ENCODE data around the gene CCDC149.

The CCDC149 gene

DNA sequence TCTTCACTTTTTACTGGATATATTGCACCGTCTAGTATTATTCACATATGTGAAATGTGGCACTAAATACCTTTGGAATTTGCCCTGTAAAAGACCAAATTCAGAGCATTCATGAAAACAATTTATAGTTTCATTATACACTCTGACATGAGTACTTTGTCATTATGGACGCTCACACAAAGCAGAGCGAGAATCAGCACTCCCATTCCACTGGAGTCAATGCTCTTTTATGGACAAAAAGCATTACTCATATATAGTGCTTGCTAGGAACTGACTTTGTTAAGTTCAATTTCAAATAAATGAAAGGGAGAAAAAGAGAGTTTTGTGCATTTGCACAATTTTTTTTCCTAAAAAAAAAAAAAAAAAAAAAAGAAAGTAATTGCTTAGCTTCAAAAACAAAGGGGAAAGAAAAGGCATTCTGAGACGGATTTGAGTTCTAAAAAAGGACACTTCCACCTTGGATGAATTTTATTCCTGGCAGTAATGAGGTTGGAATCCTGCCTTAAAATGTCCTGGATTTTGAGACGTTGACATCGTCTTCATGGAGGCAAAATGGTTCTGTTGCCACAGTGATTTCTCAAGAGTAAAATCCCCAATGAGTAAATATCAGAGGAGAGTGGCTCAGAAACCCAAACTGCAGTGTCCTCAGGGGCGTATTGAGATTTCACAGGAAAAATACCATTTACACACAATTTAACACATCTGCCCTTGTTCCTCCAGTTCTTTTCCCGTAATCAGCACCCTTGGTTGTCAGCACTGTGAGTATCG, 34.8 kb downstream of the CCDC149 start:
- DNase-seq, result no peak

- no peak for DNase-seq
Observed at GRCh38 chr4:24876431-24876830, 36.4 kb downstream of the CCDC149 start.

GRCh38 chr4:24872720-24873119, 40.1 kb downstream of the CCDC149 start:
- no peak for DNase-seq

GRCh38 chr4:24871210-24871609, 41.6 kb downstream of the CCDC149 start:
- DNase-seq, result no peak

DNA sequence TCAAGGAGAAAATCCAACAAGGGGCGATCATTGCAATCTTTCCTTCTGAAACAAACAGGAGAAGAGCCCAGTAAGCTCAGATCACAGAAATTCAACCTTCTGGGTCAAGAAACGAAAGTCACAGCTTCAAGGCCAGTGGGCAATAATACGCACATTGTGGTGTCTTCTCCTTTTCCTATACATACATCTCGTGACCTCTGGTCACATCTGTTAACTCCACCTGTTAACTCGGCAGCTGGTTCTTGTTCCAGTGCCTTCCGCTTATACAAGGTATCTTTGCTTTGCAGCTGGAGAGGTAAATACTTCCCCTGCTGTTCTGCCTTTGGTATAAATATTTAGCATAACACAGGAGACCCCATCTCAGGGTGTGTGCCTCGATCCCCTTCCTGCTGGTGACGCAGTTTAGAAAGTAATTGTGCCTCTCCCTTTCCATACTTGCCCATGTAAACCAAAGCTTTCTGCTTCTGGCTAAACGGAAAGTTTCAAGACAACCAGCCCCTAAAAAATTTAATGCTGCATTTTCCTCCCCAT, 45.0 kb downstream of the CCDC149 start:
- DNase-seq, result no peak

GRCh38 chr4:24867251-24867650, 45.6 kb downstream of the CCDC149 start:
- no peak for DNase-seq

DNA sequence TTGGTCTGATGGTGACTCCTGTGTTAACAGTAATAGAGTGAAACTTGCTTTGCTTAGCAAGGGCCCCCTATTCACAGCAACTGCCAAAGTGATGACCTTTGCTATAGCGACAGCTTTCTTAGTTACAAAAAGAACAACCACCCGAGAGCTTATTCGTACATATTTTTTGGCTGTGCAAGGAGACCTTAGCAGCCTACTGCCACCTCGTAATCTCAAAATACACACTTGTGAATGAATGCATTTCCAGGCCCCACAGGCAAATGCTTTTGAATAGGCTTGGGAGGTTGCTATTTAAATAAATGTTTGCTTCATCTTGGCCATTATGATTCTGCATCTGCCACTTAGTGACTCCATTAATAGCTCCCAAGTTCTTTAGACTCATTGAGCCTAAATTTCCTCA, 47.4 kb downstream of the CCDC149 start:
- DNase-seq, result no peak

DNA sequence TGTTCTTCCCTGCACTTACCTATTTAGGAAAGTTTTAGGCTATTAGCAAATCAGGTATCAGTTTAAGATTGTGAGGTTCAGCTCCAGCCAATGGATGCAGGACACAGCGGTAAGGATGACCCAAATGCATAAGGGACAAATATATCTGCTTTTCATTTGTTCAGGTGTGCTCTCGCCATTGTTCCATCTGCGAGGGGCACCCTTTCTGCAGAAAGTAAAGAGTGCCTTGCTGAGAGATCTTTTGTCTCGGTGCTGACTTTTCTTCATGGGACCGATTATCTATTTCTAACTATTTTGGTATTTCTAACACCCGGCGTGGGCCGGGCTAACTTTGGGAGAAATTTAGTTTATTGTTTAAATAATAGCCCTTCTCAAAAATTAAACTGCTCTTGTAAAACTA, 49.0 kb downstream of the CCDC149 start:
- DNase-seq, result no peak

GRCh38 chr4:24862073-24862751, 50.6 kb downstream of the CCDC149 start:
- DNase-seq, result no peak

GRCh38 chr4:24858550-24858949, 54.3 kb downstream of the CCDC149 start:
- DNase-seq, result no peak

GRCh38 chr4:24858026-24858425, 54.8 kb downstream of the CCDC149 start:
- DNase-seq, result no peak

DNA sequence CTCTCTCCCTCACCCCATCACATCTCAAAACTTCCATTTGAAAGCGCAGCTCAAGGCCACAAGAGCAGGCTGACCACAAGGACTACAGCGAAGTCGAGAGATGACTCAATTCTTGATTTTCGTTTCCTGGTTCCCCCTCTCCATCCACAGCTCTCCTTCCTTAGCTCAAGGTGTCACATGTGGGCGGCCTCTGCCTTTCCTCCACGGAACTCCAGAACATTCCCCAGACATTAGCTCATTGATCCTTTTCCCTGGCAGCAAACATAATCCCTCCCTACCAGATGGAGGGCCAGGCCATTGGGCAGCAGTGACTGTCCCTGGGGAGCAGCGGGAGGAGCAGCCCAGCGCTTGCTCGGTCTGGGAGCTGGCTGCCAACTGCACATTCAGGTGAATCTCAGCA, 56.3 kb downstream of the CCDC149 start:
- no peak for DNase-seq

GRCh38 chr4:24855741-24856140, 57.1 kb downstream of the CCDC149 start:
- no peak for DNase-seq

DNA sequence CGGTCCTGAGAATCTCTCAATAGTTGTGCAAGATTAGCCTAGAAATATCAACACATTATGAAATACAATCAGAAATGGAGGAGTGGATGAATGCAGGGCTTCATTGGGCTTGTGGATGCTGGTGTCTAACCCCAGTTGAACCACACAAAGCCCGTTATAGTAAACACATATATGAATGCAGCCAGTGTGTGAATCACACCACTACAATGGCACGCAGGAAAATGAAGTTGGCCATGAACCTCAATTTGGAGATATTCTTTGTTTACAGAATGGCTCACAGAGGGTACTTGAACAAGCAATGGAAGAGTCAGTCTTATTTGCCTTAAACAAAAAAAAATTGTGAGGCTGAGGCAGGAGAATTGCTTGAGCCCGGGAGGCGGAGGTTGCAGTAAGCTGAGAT, 59.7 kb downstream of the CCDC149 start:
- DNase-seq, result no peak

DNA sequence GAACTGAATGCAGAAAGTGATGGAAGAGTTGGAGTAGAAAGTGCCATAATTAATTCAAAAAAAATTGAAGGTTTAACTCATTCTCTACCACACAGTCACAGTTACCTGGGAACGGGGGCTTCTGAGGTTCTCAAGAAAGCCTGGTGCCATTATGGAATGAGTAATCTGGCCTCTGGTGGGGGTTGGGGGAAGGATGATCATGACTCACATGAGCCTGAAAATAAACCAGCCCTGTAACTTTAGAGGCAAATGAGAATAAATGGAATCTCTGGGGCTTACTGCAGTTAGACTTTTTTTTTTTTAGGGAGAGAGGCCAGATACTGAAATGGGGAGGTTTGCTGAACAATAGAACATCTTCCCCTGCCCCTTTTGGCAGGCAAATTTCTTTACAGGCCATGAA, 62.2 kb downstream of the CCDC149 start:
- DNase-seq, result no peak

- DNase-seq, result no peak
Observed at GRCh38 chr4:24849756-24850155, 63.1 kb downstream of the CCDC149 start.

DNA sequence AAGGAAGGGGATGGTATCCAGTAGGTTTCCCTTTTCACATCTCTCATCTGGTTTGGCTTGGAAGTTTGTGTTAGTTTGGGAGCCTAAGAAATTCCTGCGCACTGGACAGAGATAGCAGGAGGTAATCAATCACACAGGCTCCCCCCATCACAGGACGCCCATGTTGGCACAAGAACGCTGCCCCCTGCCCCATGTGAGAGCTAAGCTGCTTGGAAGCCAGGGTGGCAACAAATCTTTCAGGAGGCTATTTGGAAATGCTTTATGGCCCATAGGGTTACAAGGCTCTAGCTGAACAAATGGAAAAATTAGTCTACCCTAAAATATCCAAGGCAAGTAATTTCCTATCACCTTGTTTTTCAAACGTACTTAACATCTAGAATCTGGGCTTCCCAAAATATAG, 63.5 kb downstream of the CCDC149 start:
- DNase-seq, result no peak

DNA sequence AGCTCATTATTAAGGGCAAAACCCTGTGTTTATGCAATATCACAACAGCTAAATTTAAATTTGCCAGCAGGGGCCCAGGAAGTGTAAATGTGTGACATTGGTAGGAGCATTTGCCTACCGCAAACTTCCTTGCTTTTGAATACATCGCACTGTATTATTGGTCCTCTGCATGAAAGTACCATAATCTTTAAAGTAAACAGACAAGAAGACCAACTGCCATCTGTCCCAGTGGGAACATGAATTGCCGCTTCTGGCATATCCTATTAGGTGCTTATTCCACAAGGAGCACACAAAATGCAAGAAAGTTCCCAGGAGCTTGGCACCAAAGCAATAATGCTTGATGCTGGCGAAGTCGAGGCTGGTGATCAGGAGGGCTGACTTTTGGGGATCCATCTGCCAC, 66.1 kb downstream of the CCDC149 start:
- DNase-seq, result no peak

DNA sequence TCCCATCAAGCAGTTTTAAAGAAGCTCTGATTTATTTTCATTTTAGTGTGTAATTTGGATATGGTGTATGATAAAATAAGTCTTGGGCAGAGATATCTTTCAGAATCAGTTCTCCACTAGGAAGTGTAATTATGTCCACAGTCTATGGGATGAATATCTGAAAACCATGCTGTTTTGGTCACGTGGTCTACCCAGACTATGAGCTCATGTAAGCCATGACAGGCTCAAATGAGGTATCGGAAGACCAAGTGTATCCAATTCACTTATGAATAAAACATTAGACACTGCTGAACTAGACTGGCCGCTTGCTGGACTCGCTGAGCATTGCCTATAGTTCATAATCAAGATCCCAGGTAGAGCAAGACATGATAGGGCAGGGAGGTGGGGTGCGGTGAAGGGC, 66.9 kb downstream of the CCDC149 start:
- no peak for DNase-seq

- no peak for DNase-seq
Observed at GRCh38 chr4:24845132-24845531, 67.7 kb downstream of the CCDC149 start.

DNA sequence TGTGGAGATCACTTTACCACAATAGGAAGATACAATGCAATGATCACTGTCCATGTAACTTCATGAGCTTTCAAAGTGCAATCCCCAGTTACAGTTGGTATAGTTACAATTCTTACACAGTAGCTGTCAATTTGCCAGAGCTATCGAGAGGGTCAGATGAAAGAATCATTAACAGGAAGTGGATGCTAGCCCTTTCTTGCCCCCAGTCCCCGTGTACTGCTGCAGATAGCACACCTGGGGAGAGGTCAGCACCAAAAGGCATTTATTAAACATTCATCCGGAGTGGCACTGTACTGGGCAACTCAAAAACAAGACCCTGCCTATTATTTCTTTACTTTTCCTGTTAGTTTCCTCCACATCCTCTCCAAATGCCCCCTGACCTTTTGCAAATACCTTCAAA, 69.7 kb downstream of the CCDC149 start:
- DNase-seq, result no peak

DNA sequence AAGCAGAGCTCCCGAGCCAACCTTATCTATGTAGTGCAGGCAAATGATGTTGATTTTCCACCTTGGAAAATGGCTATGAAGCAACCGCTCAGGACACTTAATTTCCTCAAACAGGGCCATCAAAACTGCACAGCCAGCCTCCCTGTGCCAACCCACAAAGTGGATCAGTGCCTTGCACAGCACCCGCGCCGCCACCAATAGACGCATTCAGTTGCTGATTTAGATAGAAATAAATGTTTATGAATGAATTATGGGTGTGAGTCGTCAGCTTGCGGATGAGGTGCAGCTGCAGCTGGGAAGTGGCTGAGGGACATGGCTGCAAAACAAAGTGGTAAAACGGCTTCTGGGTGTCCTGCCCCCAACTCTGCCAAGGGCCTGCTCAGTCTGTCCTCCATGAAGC, 70.5 kb downstream of the CCDC149 start:
- DNase-seq, result no peak

DNA sequence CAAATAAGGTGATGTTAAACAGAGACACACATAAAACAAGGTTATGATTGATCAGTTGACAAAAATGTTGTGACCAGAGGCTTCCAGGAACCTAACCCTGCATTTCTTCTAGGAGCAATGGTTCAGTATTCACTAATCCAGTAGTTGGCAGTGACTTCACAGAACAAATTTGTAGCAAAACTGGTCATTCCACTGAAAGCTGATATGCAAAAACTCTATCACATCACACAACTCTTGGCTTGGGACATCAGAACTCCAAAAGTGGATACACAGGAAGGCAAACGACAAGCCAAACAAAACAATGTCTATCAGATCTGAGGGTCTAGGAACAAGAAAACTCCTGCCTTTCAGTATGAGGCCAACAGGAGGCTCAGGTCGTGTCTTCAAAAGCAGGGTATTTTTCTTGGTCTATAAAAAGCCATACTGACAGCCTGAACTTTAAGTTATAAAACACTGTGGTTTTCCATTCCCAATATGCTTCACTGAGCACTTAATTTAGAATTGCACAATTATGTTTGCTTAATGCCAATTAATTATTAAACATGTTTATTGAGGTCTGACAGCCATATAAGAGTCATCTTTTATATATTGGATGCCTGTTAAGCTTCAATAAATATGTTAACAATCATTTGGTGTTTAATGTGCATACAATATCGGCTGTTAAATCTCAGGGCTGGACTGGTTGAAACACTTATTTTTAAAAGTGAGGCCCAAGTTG, 71.9 kb downstream of the CCDC149 start:
- no peak for DNase-seq

GRCh38 chr4:24840362-24840761, 72.5 kb downstream of the CCDC149 start:
- DNase-seq, result no peak

All from NCI-H748 treated with DMSO at 0.1 percent for 48 hours (cell line).